K562 (cell line): ENCODE data around the gene MAPK8IP2. TPM values are rescaled to one million over a fixed set of nuclear protein-coding genes. Genes with fewer than 3 reads are reported as not detected.

Source experiments
- ATAC-seq: fragments of 200-7000 bp; cut with Tn5 transposase; 3 replicates; pipeline ENCODE4 v1.9.1; 2020; ENCODE audit warnings: moderate library complexity
- BruUV-seq: library from RNA; stranded (reverse); fragments of 400-500 nt; replicated peaks from 2 replicates; lab custom pipeline; 2021; lab: Mats Ljungman, UMichigan
- CTCF ChIA-PET: fragments of 300-600 bp; formaldehyde crosslinking; extraction: SDS; loops from one replicate; lab custom pipeline; 2021; ENCODE audit warnings: low intra/inter-chr PET ratio; lab: Yijun Ruan, JAX
- POLR2A ChIA-PET: fragments of 300-600, 350-650 bp; sonication (Branson Sonifier 250); formaldehyde crosslinking; extraction: SDS; loops from one replicate; lab custom pipeline; 2021; ENCODE audit warnings: antibody characterized with exemption, inconsistent platforms; lab: Yijun Ruan, JAX
- DNase-seq, 4 experiments: peaks; one replicate each; pipeline versions ENCODE4 v3.0.0 to v3.0.0-alpha.2; 2011 to 2018; ENCODE audit warnings: low spot score in 3 of 4, mixed read lengths in 3 of 4; ENCODE audit errors: extremely low read depth in 1 of 4
- FAIRE-seq: peaks from 2 replicates; lab custom pipeline; 2011; peaks lifted over from hg19 to GRCh38; lab: Jason Lieb, UNC
- H2AFZ ChIP-seq: 2 replicates; pipeline ENCODE4 v1.6.0; 2011; ENCODE audit warnings: low read depth, low read length, control low read depth, inconsistent platforms
- H3K27ac ChIP-seq: fragments of 200-600 bp; 3 replicates; pipeline ENCODE4 v1.8.0; 2011; ENCODE audit warnings: low read depth, mild to moderate bottlenecking, control low read depth, inconsistent platforms, low read length, moderate library complexity, mixed read lengths; ENCODE audit errors: extremely low read depth
- H3K27me3 ChIP-seq, 2 experiments: fragments of 300-600 bp in 1 of 2; 2 replicates in 1 of 2; 3 replicates in 1 of 2; pipeline versions ENCODE4 v1.6.0 to v1.8.0; 2011; ENCODE audit warnings: inconsistent platforms in 2 of 2, low read length in 2 of 2, mild to moderate bottlenecking in 1 of 2, mixed read lengths in 1 of 2, moderate library complexity in 1 of 2; ENCODE audit not compliant: control insufficient read depth in 2 of 2, insufficient read depth in 2 of 2
- H3K36me3 ChIP-seq: fragments of 300-600 bp; 3 replicates; pipeline ENCODE4 v1.8.0; 2011; ENCODE audit warnings: mild to moderate bottlenecking, low read length, inconsistent platforms; ENCODE audit not compliant: control insufficient read depth, insufficient read depth
- H3K4me1 ChIP-seq, 2 experiments: fragments of 200-600 bp in 1 of 2; replicated peaks in 1 of 2; 2 replicates in 1 of 2; 3 replicates in 1 of 2; pipeline versions ENCODE4 v1.5.1 to v1.8.0; 2011; ENCODE audit warnings: inconsistent platforms in 2 of 2, low read length in 2 of 2, mild to moderate bottlenecking in 1 of 2, mixed read lengths in 1 of 2, moderate library complexity in 1 of 2; ENCODE audit not compliant: control insufficient read depth in 2 of 2, insufficient read depth in 2 of 2
- H3K4me2 ChIP-seq: 2 replicates; pipeline ENCODE4 v1.6.1; 2011; ENCODE audit warnings: low read length, control low read depth, inconsistent platforms, mixed read lengths; ENCODE audit not compliant: insufficient read depth
- H3K4me3 ChIP-seq: fragments of 200-600 bp; sonication (generic), shearing (Covaris generic); 2 replicates; pipeline ENCODE4 v1.5.1; 2016; ENCODE audit warnings: control low read depth, inconsistent platforms
- H3K79me2 ChIP-seq: fragments of 200-600 bp; 3 replicates; pipeline ENCODE4 v1.8.0; 2011; ENCODE audit warnings: low read length, inconsistent platforms; ENCODE audit not compliant: control insufficient read depth, insufficient read depth
- H3K9ac ChIP-seq, 2 experiments: 2 replicates each; pipeline versions ENCODE4 v1.6.0 to v1.6.1; 2011; ENCODE audit warnings: low read depth in 2 of 2, low read length in 2 of 2, control low read depth in 1 of 2, inconsistent platforms in 1 of 2, mild to moderate bottlenecking in 1 of 2, mixed read lengths in 1 of 2; ENCODE audit not compliant: insufficient read depth in 1 of 2
- H3K9me1 ChIP-seq: one replicate; pipeline ENCODE4 v1.6.0; 2011; ENCODE audit warnings: inconsistent platforms, mild to moderate bottlenecking, low read length, moderate library complexity; ENCODE audit not compliant: control insufficient read depth, insufficient read depth
- H3K9me3 ChIP-seq: replicated peaks from 2 replicates; pipeline ENCODE4 v1.5.1; 2011; ENCODE audit warnings: low read depth, low read length, inconsistent platforms; ENCODE audit not compliant: control insufficient read depth, insufficient read depth
- H4K20me1 ChIP-seq: replicated peaks from 2 replicates; pipeline ENCODE4 v1.6.1; 2011; ENCODE audit warnings: low read length, inconsistent platforms, mixed read lengths; ENCODE audit not compliant: control insufficient read depth, insufficient read depth
- DNMT1 ChIP-seq: fragments of 450-650 bp; IDR thresholded peaks from 2 replicates; pipeline ENCODE4 v1.6.1; 2016; ENCODE audit warnings: antibody characterized with exemption, mild to moderate bottlenecking
- LARP7 ChIP-seq: fragments of 450-650 bp; IDR thresholded peaks from 2 replicates; pipeline ENCODE4 v1.6.1; 2016
- LCOR ChIP-seq: sonication (generic); formaldehyde crosslinking; IDR thresholded peaks from 2 replicates; pipeline ENCODE4 v1.8.0; 2022; ENCODE audit warnings: mild to moderate bottlenecking, missing genetic modification reagents
- MBD1 ChIP-seq: fragments of 250-450 bp; sonication (Bioruptor Pico); IDR thresholded peaks from 2 replicates; pipeline ENCODE4 v1.8.0; 2022; ENCODE audit warnings: inconsistent platforms
- NFIC ChIP-seq: fragments of 450-650 bp; IDR thresholded peaks from 2 replicates; pipeline ENCODE4 v1.6.1; 2017; ENCODE audit warnings: mild to moderate bottlenecking, inconsistent platforms
- POU5F1 ChIP-seq: fragments of 150-350 bp; IDR thresholded peaks from 2 replicates; pipeline ENCODE4 v1.6.1; 2014; ENCODE audit warnings: borderline replicate concordance, low read length, low read depth, mild to moderate bottlenecking; ENCODE audit not compliant: partially characterized antibody
- SOX6 ChIP-seq: fragments of 450-650 bp; IDR thresholded peaks from 2 replicates; pipeline ENCODE4 v1.6.1; 2014; ENCODE audit warnings: mild to moderate bottlenecking
- SP2 ChIP-seq: IDR thresholded peaks from 2 replicates; pipeline ENCODE4 v1.6.1; 2011; ENCODE audit warnings: mild to moderate bottlenecking, low read depth, low read length, moderate library complexity; ENCODE audit not compliant: poor library complexity, severe bottlenecking; ENCODE audit errors: extremely low read depth
- SRSF3 ChIP-seq: fragments of 200-400 bp; formaldehyde crosslinking; IDR thresholded peaks from 2 replicates; pipeline ENCODE4 v1.6.1; 2016; ENCODE audit warnings: mild to moderate bottlenecking, low read length, moderate library complexity; ENCODE audit not compliant: insufficient read depth
- TRIM28 ChIP-seq: fragments of 450-650 bp; IDR thresholded peaks from 2 replicates; pipeline ENCODE4 v1.6.1; 2017
- ZHX1 ChIP-seq: fragments of 150-350 bp; conservative IDR thresholded peaks from 2 replicates; pipeline ENCODE4 v1.6.1; 2014; ENCODE audit warnings: low read length
- ZNF143 ChIP-seq: sonication (generic); formaldehyde crosslinking; IDR thresholded peaks from 2 replicates; pipeline ENCODE4 v1.9.0; 2022; ENCODE audit warnings: mild to moderate bottlenecking, missing genetic modification reagents
- ZNF232 ChIP-seq: sonication (generic); formaldehyde crosslinking; IDR thresholded peaks from 2 replicates; pipeline ENCODE4 v1.8.0; 2022; ENCODE audit warnings: mild to moderate bottlenecking, missing genetic modification reagents
- ZNF395 ChIP-seq: fragments of 200-800 bp; sonication (Bioruptor generic); IDR thresholded peaks from 2 replicates; pipeline ENCODE4 v1.6.1; 2017; ENCODE audit warnings: missing genetic modification characterization, missing compliant biosample characterization
- ZNF431 ChIP-seq: sonication (generic); formaldehyde crosslinking; IDR thresholded peaks from 2 replicates; pipeline ENCODE4 v1.8.0; 2022; ENCODE audit warnings: mild to moderate bottlenecking, missing genetic modification reagents
- WGBS: fragments of 100-300 bp; shearing (Covaris generic); methylation state at CpG from one replicate; pipeline ENCODE4 v1.1.6; 2016; ENCODE audit warnings: low coverage, mixed read lengths; ENCODE audit not compliant: insufficient coverage; ENCODE audit errors: missing lambda C conversion rate; 5-methylcytosine and 5-hydroxymethylcytosine counted together
- in situ Hi-C: fragments of 300-500 bp; cut with MboI; formaldehyde crosslinking; loops from 4 replicates; pipeline ENCODE4 v1.15.0; 2018; ENCODE audit warnings: inconsistent platforms, mixed read lengths
- intact Hi-C: fragments of 100-400 bp; cut with micrococcal nuclease; formaldehyde crosslinking; loops from 2 replicates; pipeline ENCODE4 v1.14.2; 2022
- polyA plus RNA-seq, 8 experiments: library from polyadenylated mRNA; depleted of rRNA in 4 of 8; stranded (reverse) in 5 of 8; unstranded in 3 of 8; fragments of >200 nt; fragmentation: Nextera tagmentation in 2 of 8; fragmentation: Illumina TruSeq in 1 of 8; extraction: Ambion mirVana in 2 of 8; extraction: Trizol in 1 of 8; gene quantifications; 2 replicates each; pipeline versions ENCODE4 v1.2.1 to v1.2.3, GENCODE V29; 2011 to 2014; ENCODE audit warnings: inconsistent platforms in 1 of 8, missing spikeins in 1 of 8
- total RNA-seq, 7 experiments: library from RNA; depleted of rRNA in 6 of 7; stranded (reverse); fragments of >200 nt in 6 of 7; fragmentation: Illumina TruSeq in 2 of 7; extraction: Trizol in 2 of 7; gene quantifications; 2 replicates each; pipeline versions ENCODE4 v1.2.1 to v1.2.3, GENCODE V29; 2011 to 2021; ENCODE audit warnings: low replicate concordance in 1 of 7

The MAPK8IP2 gene
- total and polyA plus RNA-seq, 9 of the 15 experiments (the other 6 are each of a cell fraction or from before 2014, with no cell fraction given): 0.01 to 0.47 (median 0.07) TPM; not detected in 2

- H3K4me3 ChIP-seq: no peak overlapping the region
- H3K27me3 ChIP-seq: no peaks in the 10 kb centered on the region
- peaks cover 17 to 43% of the 10 kb centered on the region in 2 experiments; a peak in 4 of 5 replicates for H3K4me1 ChIP-seq
- CTCF ChIA-PET: no interaction called here
- no peak for FAIRE-seq
- in situ Hi-C loops (no loop called here), intact Hi-C loops (loop anchor here (5.0 kb wide), 1 partner anchor 68 kb away; no protein-coding TSS in a partner anchor)
- no peak for DNase-seq
- H3K9me3 ChIP-seq: no peaks in the 10 kb centered on the region
- 60% methylated on average over 13 of the region's 16 CpGs for WGBS
- H3K4me2 ChIP-seq: no peak overlapping the region
- H3K79me2 ChIP-seq: no peaks in the 10 kb centered on the region; the same call in 2 of the 3 replicates
- POLR2A ChIA-PET: no interaction called here
- no peak overlapping the region for H3K9ac ChIP-seq
- H3K9me1 ChIP-seq: no peaks in the 10 kb centered on the region
- no peaks in the 10 kb centered on the region for H3K36me3 ChIP-seq
- ATAC-seq: no peak
- BruUV-seq: no TSS peak
- H3K27ac ChIP-seq: no peak overlapping the region
- no peaks in the 10 kb centered on the region for H4K20me1 ChIP-seq
- TF ChIP-seq ZNF395 (CRISPR knock-in tag) (no peak), ZNF143 (CRISPR knock-in tag) (no peak), TRIM28 (no peak), NFIC (no peak), ZNF431 (CRISPR knock-in tag) (no peak), LARP7 (no peak), LCOR (CRISPR knock-in tag) (no peak), ZNF232 (no peak), DNMT1 (no peak), SRSF3 (no peak), POU5F1 (no peak), SP2 (no peak), ZHX1 (no peak), MBD1 (no peak), SOX6 (no peak)
- H2AFZ ChIP-seq: no peak overlapping the region
Measured at GRCh38 chr22:50624347-50625130, 23.9 kb downstream of the MAPK8IP2 start.
